Measurements from ENCODE around the gene POP4.

POP4 gene

GRCh38 chr19:29665826-29666577 is 59.9 kb downstream of the POP4 start:
- FAIRE-seq: no peak

Measured in TTC549 (cell line).